IPS DF 19.7 (cell line): ENCODE data around the gene UGT2B11.
"Not testable (repeated sequence)": the region's sequence is repeated elsewhere in the genome, so short reads cannot be mapped to it uniquely, and the experiment has no call there.

Experiments used
- DNase-seq: peaks from one replicate; pipeline ENCODE4 v3.0.0-alpha.2; 2013; ENCODE audit warnings: low read depth, low spot score

Gene UGT2B11

GRCh38 chr4:69214716-69215115 is at the start of gene UGT2B11:
Gene UGT2B11 (minus strand): TSS chr4:69214748. CDS start chr4:69214722, 26 bp downstream.
- DNase-seq, result no peak

- DNase-seq, result not testable (repeated sequence)
These were observed 38.7 kb upstream of the UGT2B11 start for GRCh38 chr4:69253147-69253772.

GRCh38 chr4:69250884-69251283 is 36.3 kb upstream of the UGT2B11 start:
- DNase-seq, result not testable (repeated sequence)

- not testable (repeated sequence) for DNase-seq
These were observed 28.2 kb upstream of the UGT2B11 start for GRCh38 chr4:69242562-69243240.

- not testable (repeated sequence) for DNase-seq
These were observed 27.2 kb upstream of the UGT2B11 start for GRCh38 chr4:69241746-69242145.

- not testable (repeated sequence) for DNase-seq
These were observed 26.2 kb upstream of the UGT2B11 start for GRCh38 chr4:69240787-69241186.

- no peak for DNase-seq
These were observed 25.1 kb upstream of the UGT2B11 start for GRCh38 chr4:69239557-69240168.

GRCh38 chr4:69239092-69239491 is 24.5 kb upstream of the UGT2B11 start:
- DNase-seq, result no peak

GRCh38 chr4:69224891-69225290 is 10.3 kb upstream of the UGT2B11 start:
- no peak for DNase-seq

- not testable (repeated sequence) for DNase-seq
These were observed 8.7 kb upstream of the UGT2B11 start for GRCh38 chr4:69223277-69223676.

- DNase-seq, result not testable (repeated sequence)
These were observed 3.9 kb upstream of the UGT2B11 start for GRCh38 chr4:69218491-69218890.

GRCh38 chr4:69210911-69211310 is 3.6 kb downstream of the UGT2B11 start:
- no peak for DNase-seq

- DNase-seq, result not testable (repeated sequence)
These were observed 16.0 kb downstream of the UGT2B11 start for GRCh38 chr4:69198506-69198905.

- no peak for DNase-seq
These were observed 18.2 kb downstream of the UGT2B11 start for GRCh38 chr4:69196209-69196965.

GRCh38 chr4:69194166-69194565 is 20.4 kb downstream of the UGT2B11 start:
- no peak for DNase-seq

- not testable (repeated sequence) for DNase-seq
These were observed 22.6 kb downstream of the UGT2B11 start for GRCh38 chr4:69191905-69192304.

GRCh38 chr4:69190621-69191020 is 23.9 kb downstream of the UGT2B11 start:
- DNase-seq, result not testable (repeated sequence)

- not testable (repeated sequence) for DNase-seq
These were observed 32.9 kb downstream of the UGT2B11 start for GRCh38 chr4:69181519-69182169.

- DNase-seq, result not testable (repeated sequence)
These were observed 34.7 kb downstream of the UGT2B11 start for GRCh38 chr4:69179817-69180216.

- not testable (repeated sequence) for DNase-seq
These were observed 35.8 kb downstream of the UGT2B11 start for GRCh38 chr4:69178751-69179205.
